ENCODE data around the gene SENP1.

SENP1 gene

GRCh38 chr12:48078901-48079300, 27.0 kb downstream of the SENP1 start:
- H3K9ac ChIP-seq (ENCODE audit: low read length): no peak overlapping the region
- no peak overlapping the region for H2BK120ac ChIP-seq (ENCODE audit: insufficient read depth, low read length, poor library complexity)
- H2BK12ac ChIP-seq (ENCODE audit: low read length): no peak overlapping the region
- no peak overlapping the region for H3K27ac ChIP-seq (ENCODE audit: low read depth, low read length)
- H3K27me3 ChIP-seq (ENCODE audit: insufficient read depth, low read length): no peaks in the 10 kb centered on the region
- H2BK5ac ChIP-seq (ENCODE audit: low read depth, low read length, poor library complexity): no peak overlapping the region
- no peak overlapping the region for H3K23ac ChIP-seq (ENCODE audit: low read length)
- no peak overlapping the region for H4K91ac ChIP-seq (ENCODE audit: low read depth, low read length)
- H3K4me2 ChIP-seq (ENCODE audit: low read length): no peak overlapping the region
- no peak overlapping the region for H3K18ac ChIP-seq (ENCODE audit: low read length)
- H3K4me3 ChIP-seq (ENCODE audit: low read depth, low read length): no peak overlapping the region
- no peak overlapping the region for H4K12ac ChIP-seq (ENCODE audit: low read depth, low read length)
- no CpG with 5 or more reads among the region's 5 CpGs for WGBS (ENCODE audit: extremely low coverage, insufficient coverage, insufficient read length)
- H4K8ac ChIP-seq (ENCODE audit: low read depth, low read length): no peak overlapping the region
- H3K9me3 ChIP-seq (ENCODE audit: insufficient read depth, low read depth, low read length): no peaks in the 10 kb centered on the region
- no peaks in the 10 kb centered on the region for H3K79me2 ChIP-seq (ENCODE audit: control insufficient read depth, insufficient read depth, low read length, poor library complexity)
- no peaks in the 10 kb centered on the region for H3K4me1 ChIP-seq (ENCODE audit: control insufficient read depth in 1 of 2, insufficient read depth in 2 of 2, low read length in 2 of 2)
- no peaks in the 10 kb centered on the region for H3K79me1 ChIP-seq (ENCODE audit: low read length)
- H3K4ac ChIP-seq (ENCODE audit: low read depth, low read length): no peak overlapping the region
- H3K36me3 ChIP-seq (ENCODE audit: control insufficient read depth in 1 of 2, insufficient read depth in 2 of 2, low read length in 2 of 2): peaks cover 10 to 13% of the 10 kb centered on the region in 2 experiments
- no peak overlapping the region for H3K14ac ChIP-seq (ENCODE audit: low read length)
- no peak overlapping the region for H2AK5ac ChIP-seq (ENCODE audit: low read length)
- no peak overlapping the region for H2AFZ ChIP-seq (ENCODE audit: insufficient read depth, low read length, poor library complexity)
- peak in 1 of 2 donors; percentile 12 for DNase-seq

GRCh38 chr12:48077111-48077510, 28.8 kb downstream of the SENP1 start:
- Histone ChIP-seq H2BK12ac (ENCODE audit: low read length) (no peak overlapping the region), H4K91ac (ENCODE audit: low read depth, low read length) (no peak overlapping the region), H2AK5ac (ENCODE audit: low read length) (no peak overlapping the region), H2BK5ac (ENCODE audit: low read depth, low read length, poor library complexity) (no peak overlapping the region), H3K36me3 (ENCODE audit: control insufficient read depth in 1 of 2, insufficient read depth in 2 of 2, low read length in 2 of 2) (peaks cover 6 to 9% of the 10 kb centered on the region in 2 experiments), H3K4me1 (ENCODE audit: control insufficient read depth in 1 of 2, insufficient read depth in 2 of 2, low read length in 2 of 2) (no peaks in the 10 kb centered on the region), H4K8ac (ENCODE audit: low read depth, low read length) (no peak overlapping the region), H3K18ac (ENCODE audit: low read length) (no peak overlapping the region), H2AFZ (ENCODE audit: insufficient read depth, low read length, poor library complexity) (no peak overlapping the region), H3K4me2 (ENCODE audit: low read length) (no peak overlapping the region), H3K79me1 (ENCODE audit: low read length) (no peaks in the 10 kb centered on the region), H3K9me3 (ENCODE audit: insufficient read depth, low read depth, low read length) (no peaks in the 10 kb centered on the region), H3K14ac (ENCODE audit: low read length) (no peak overlapping the region), H2BK120ac (ENCODE audit: insufficient read depth, low read length, poor library complexity) (no peak overlapping the region), H3K4ac (ENCODE audit: low read depth, low read length) (no peak overlapping the region), H3K9ac (ENCODE audit: low read length) (no peak overlapping the region), H4K12ac (ENCODE audit: low read depth, low read length) (no peak overlapping the region), H3K27ac (ENCODE audit: low read depth, low read length) (no peak overlapping the region), H3K4me3 (ENCODE audit: low read depth, low read length) (no peak overlapping the region), H3K27me3 (ENCODE audit: insufficient read depth, low read length) (no peaks in the 10 kb centered on the region), H3K23ac (ENCODE audit: low read length) (no peak overlapping the region), H3K79me2 (ENCODE audit: control insufficient read depth, insufficient read depth, low read length, poor library complexity) (no peaks in the 10 kb centered on the region)
- DNase-seq: no peak
- WGBS (ENCODE audit: extremely low coverage, insufficient coverage, insufficient read length): no CpG with 5 or more reads among the region's 2 CpGs

GRCh38 chr12:48075832-48076231, 30.0 kb downstream of the SENP1 start:
- Histone ChIP-seq H3K4me1 (ENCODE audit: control insufficient read depth in 1 of 2, insufficient read depth in 2 of 2, low read length in 2 of 2) (no peaks in the 10 kb centered on the region), H3K4me2 (ENCODE audit: low read length) (no peak overlapping the region), H3K4me3 (ENCODE audit: low read depth, low read length) (no peak overlapping the region), H3K79me2 (ENCODE audit: control insufficient read depth, insufficient read depth, low read length, poor library complexity) (no peaks in the 10 kb centered on the region), H3K27me3 (ENCODE audit: insufficient read depth, low read length) (no peaks in the 10 kb centered on the region), H3K79me1 (ENCODE audit: low read length) (no peaks in the 10 kb centered on the region), H4K8ac (ENCODE audit: low read depth, low read length) (no peak overlapping the region), H3K14ac (ENCODE audit: low read length) (no peak overlapping the region), H2BK5ac (ENCODE audit: low read depth, low read length, poor library complexity) (no peak overlapping the region), H4K12ac (ENCODE audit: low read depth, low read length) (no peak overlapping the region), H4K91ac (ENCODE audit: low read depth, low read length) (no peak overlapping the region), H3K23ac (ENCODE audit: low read length) (no peak overlapping the region), H3K36me3 (ENCODE audit: control insufficient read depth in 1 of 2, insufficient read depth in 2 of 2, low read length in 2 of 2) (peaks cover 6% of the 10 kb centered on the region in 2 experiments), H3K27ac (ENCODE audit: low read depth, low read length) (no peak overlapping the region), H3K9ac (ENCODE audit: low read length) (no peak overlapping the region), H3K18ac (ENCODE audit: low read length) (no peak overlapping the region), H2BK12ac (ENCODE audit: low read length) (no peak overlapping the region), H2AFZ (ENCODE audit: insufficient read depth, low read length, poor library complexity) (no peak overlapping the region), H2BK120ac (ENCODE audit: insufficient read depth, low read length, poor library complexity) (no peak overlapping the region), H3K9me3 (ENCODE audit: insufficient read depth, low read depth, low read length) (no peaks in the 10 kb centered on the region), H3K4ac (ENCODE audit: low read depth, low read length) (no peak overlapping the region), H2AK5ac (ENCODE audit: low read length) (no peak overlapping the region)
- DNase-seq: no peak
- WGBS (ENCODE audit: extremely low coverage, insufficient coverage, insufficient read length): no CpG with 5 or more reads among the region's 1 CpG

- H3K4me3 ChIP-seq (ENCODE audit: low read depth, low read length): no peak overlapping the region
- no peak overlapping the region for H4K12ac ChIP-seq (ENCODE audit: low read depth, low read length)
- H3K4me2 ChIP-seq (ENCODE audit: low read length): no peak overlapping the region
- H2BK5ac ChIP-seq (ENCODE audit: low read depth, low read length, poor library complexity): no peak overlapping the region
- no peaks in the 10 kb centered on the region for H3K79me2 ChIP-seq (ENCODE audit: control insufficient read depth, insufficient read depth, low read length, poor library complexity)
- H2BK12ac ChIP-seq (ENCODE audit: low read length): no peak overlapping the region
- no peak overlapping the region for H3K9ac ChIP-seq (ENCODE audit: low read length)
- DNase-seq: no peak
- H2AFZ ChIP-seq (ENCODE audit: insufficient read depth, low read length, poor library complexity): no peak overlapping the region
- no peak overlapping the region for H3K27ac ChIP-seq (ENCODE audit: low read depth, low read length)
- no peak overlapping the region for H2AK5ac ChIP-seq (ENCODE audit: low read length)
- WGBS (ENCODE audit: extremely low coverage, insufficient coverage, insufficient read length): no CpG with 5 or more reads among the region's 1 CpG
- no peak overlapping the region for H2BK120ac ChIP-seq (ENCODE audit: insufficient read depth, low read length, poor library complexity)
- no peak overlapping the region for H3K23ac ChIP-seq (ENCODE audit: low read length)
- no peak overlapping the region for H4K91ac ChIP-seq (ENCODE audit: low read depth, low read length)
- no peak overlapping the region for H3K18ac ChIP-seq (ENCODE audit: low read length)
- no peak overlapping the region for H3K14ac ChIP-seq (ENCODE audit: low read length)
- H3K79me1 ChIP-seq (ENCODE audit: low read length): no peaks in the 10 kb centered on the region
- no peaks in the 10 kb centered on the region for H3K9me3 ChIP-seq (ENCODE audit: insufficient read depth, low read depth, low read length)
- no peaks in the 10 kb centered on the region for H3K4me1 ChIP-seq (ENCODE audit: control insufficient read depth in 1 of 2, insufficient read depth in 2 of 2, low read length in 2 of 2)
- no peak overlapping the region for H4K8ac ChIP-seq (ENCODE audit: low read depth, low read length)
- H3K4ac ChIP-seq (ENCODE audit: low read depth, low read length): no peak overlapping the region
- no peaks in the 10 kb centered on the region for H3K27me3 ChIP-seq (ENCODE audit: insufficient read depth, low read length)
- H3K36me3 ChIP-seq (ENCODE audit: control insufficient read depth in 1 of 2, insufficient read depth in 2 of 2, low read length in 2 of 2): peaks cover 7 to 8% of the 10 kb centered on the region in 2 experiments
These were observed 31.6 kb downstream of the SENP1 start for GRCh38 chr12:48074266-48074665.

All from trophoblast cell (in vitro differentiated cells and primary cell).